Stimulated activated CD4-positive, alpha-beta T cell treated with anti-CD3 and anti-CD28 coated beads, Interleukin-15, amount 100 ng/mL, for 24 hours (primary cell): Measurements from ENCODE around the gene TECTB.

Experiments
- DNase-seq: peaks from one replicate; pipeline ENCODE4 v3.0.0-alpha.2; 2020

TECTB gene

DNA sequence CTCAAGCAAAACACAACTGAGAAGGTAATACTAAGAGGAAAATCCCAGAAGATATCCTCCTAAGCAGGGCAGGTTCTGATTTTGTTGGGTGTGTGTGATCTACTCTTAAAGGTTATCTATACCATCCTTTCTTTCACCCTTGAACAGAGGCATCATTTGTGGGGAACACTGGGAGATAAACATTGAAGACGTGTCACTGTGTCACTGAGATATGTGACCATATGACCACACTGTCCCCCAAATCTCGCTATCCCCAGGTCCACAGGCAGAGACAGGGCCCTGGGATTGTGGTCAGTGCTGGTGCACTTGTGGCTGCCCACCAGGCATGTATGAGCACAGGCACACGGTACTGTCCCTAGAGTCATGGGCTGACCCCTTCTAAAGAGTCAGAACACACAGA, 30.0 kb downstream of the TECTB start:
- no peak for DNase-seq

DNA sequence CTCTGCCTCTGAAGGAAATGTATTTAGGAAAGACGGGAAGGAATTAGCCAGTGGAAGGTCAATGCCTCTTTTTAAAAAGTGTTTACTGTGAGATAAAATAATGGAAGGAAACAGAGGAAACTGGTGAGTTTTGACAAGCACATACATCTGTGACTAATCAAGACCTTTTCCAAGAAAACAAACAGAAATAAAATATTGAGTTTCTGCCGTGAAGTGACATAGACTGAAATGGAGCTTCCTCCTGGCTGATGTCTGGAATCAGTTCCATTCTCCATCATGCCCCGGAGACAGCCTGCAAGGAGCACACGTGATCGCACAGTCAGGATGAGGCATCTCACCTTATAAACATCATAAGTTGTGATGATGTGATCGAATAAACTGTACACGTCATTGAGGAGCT, 30.7 kb downstream of the TECTB start:
- no peak for DNase-seq

DNA sequence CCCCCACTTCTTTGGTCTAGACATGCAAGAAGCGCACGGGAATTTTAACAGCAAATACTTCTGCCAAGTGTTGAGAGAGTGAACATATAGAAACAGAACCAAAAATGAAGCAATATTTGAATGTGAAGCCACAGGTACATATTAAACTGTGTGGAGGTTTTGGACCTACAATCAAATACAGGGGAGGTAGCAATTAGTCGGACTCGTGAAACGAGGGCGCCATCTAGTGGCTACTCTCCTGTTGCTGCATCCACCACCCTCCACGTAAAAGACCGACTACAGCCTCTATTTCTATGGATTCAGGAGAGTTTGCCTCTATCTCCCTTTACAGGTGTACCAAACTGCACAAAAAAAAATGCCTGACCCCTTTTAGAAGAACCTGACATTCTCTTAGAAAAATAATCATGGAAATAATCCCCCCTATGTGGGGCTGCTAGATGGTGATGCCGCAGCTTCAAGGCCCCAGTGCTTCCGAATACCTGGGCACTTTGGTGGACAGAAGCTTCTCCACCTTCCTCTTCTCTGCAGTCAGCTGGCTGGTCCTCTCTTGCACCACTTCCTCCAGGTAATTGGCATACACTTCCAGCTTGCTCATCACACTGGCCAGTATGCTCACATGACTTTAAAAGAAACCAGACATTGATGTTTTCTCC, 31.7 kb downstream of the TECTB start:
- peak; percentile 88 for DNase-seq

DNA sequence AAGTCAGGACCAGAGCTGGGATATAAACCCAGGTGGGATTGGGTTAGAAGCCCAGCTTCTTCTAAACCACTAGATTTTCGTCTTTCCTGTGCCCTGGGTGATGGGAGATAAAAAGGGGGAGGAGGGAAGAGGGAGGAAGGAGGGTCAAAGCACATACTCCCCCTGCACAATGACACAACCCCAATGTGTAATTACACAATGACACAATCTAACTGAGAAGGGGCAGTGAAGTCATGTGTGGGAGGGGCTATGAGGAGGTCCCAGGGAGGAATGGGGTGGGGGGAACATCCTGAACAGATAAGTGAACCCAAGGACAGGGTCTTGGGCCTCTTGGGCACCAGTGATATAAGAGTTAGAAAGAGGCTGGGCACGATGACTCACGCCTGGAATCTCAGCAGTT, 44.5 kb downstream of the TECTB start:
- DNase-seq = no peak

DNA sequence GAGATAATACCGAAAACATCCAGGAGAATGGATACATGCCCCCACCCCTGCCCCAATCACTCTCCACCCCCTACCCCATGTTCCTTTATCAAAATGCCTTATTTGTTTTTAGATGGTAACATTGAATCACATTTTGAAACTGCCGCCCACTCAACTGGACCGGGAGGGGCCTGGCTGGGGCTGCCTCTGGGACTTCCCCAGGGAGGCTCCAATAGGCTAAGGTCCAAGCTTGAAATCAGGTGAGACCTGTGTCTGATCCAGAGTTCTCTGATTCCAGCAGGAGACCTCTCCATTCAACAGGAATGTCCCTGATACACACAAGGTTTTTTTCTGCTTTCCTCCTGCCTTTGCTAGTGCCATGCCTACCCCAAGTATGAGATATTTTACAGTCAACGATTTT, 47.0 kb downstream of the TECTB start:
- no peak for DNase-seq

DNA sequence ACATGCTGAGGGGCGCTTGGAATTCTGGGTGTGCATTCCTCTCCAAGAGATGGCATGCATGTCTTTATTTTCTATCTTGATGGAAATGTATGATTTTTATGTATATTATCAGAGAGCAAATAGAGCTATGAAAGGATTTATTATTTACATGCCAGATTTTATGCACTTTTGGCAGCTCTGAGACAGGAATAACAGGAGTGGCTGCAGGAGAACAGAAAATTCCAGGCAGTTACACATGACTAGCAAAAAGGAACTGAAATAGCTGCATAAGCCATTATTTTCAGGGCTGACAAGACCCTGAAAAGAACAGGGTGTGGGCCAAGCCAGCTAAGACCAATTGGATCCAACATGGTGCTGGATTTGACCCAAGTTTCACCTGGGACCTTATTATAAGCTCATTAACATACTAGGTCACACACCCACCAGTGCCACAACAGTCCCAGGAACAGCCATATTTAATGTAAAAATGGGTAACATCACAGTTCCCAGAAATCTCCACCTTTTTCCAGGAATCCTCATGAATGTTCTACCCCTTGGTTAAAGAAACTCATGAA, 47.5 kb downstream of the TECTB start:
- no peak for DNase-seq

DNA sequence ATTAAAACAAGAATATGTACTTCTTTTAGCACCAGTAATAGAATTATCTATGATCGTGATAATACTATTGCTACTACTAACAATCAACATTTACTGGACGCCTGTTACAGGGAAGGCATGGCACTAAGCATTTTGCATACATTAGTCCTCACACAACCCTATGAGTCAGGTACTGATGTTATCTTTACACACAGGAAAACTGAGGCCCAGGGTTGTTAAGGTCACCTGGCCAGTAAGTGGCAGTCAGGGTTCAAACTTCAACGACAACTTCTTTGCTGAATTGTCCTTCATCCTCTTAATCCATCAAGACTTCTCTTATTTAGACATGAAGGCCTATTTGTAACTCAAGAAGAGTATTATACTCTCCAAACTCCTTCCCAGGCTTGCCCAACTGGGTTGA, 48.8 kb downstream of the TECTB start:
- no peak for DNase-seq

DNA sequence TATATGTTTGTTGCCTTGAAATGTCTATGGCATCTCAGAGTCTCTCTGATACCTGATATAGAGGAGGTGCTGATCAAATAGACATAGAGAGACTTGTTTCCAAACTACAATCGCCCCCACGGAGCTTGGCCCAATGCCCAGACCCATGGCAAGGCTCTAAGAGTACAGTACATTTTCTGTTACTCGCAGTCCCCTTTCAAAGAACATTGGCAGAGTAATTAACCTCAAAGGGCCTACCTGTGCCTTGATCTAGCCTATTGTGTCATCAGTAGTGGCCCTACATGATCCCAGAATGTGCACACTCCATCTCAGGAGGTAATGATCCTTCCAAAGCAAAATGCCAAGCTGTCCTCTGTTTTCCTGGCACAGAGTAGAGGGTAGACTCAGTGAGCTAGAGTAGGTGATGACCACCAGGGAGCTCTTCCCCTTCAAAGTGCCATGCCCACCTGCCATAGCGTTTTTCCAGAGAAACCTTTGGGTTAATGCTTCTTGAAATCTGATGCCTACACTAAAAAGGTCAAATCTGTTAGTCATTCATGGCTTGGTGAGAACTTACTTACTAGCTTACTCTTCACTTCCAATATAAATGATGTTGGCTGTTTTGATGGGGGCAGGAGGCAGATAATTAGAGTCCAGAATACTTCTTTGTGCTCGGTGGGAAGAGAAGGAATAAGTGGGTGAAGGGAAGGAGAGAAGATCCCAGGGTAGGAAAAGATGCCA, 49.5 kb downstream of the TECTB start:
- DNase-seq = no peak

DNA sequence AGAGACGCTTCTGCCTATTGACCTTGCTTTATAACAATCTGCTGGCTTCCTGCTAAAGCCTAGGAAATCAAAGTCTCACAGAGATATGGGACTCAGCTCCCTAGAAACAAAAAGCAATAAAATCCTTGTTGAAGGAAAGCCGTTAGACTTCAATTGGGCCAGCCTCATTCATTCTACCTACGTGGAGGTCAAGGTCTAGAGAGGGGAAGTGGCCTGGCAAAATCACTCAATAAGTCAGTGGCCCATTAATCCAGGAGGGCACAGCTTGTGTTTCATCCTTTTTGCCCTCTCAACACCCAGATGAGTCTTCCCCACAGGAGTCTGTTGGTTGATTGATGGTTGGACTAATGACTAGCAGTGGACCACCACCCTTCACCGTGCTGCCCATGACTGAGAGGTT, 50.3 kb downstream of the TECTB start:
- no peak for DNase-seq

DNA sequence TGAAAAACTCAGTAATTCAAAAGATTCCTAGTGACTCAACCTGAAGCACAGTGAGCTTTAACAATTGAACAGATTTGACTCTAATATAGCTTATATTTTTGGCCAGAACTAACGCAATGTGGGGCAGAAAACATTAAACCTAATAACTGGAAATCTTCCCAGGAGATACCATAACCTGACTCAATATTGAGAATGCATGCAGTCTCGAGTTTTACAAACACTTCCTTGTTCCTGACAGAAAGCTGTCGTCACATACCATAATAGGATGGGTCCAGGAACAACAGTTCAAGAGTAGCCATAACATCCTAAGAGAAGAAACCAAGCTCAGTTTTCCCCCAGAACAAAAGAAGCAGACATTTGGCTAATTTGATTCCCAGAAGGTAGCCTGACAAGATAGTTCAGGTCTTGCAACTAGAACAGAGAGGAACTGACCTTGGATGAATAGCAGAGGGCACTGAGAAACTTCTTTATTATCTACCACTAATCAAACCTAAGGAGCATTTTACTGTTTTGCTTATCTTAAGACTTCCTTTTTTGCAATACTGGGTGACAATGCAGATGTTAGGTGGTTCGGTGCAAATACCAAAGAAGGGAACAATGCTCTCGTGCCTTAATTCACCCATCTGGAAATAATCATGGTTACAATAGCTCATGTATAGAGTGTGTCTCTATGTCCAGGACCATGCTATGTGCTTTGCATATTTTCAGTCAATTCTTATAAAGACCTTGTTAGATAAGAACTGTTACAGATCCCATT, 52.1 kb downstream of the TECTB start:
- DNase-seq = no peak

DNA sequence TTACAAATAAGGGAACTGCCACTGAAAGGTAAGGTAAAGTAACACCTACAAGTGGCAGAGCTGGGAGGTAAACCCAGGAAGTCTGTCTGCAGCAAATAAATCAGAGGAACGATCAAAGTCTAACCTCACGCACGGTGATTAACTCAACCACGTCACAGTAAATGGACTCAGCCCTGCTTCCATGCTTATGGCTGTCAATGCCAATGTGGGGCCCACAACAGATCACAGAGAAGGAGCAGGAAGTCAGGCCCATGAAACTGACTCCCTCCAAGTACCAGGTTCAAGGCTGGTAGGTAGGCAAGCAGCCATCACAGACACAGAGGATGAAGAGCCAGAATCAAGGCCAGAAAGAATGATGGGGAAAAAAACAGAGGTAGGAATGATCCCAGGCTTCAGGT, 52.7 kb downstream of the TECTB start:
- no peak for DNase-seq

DNA sequence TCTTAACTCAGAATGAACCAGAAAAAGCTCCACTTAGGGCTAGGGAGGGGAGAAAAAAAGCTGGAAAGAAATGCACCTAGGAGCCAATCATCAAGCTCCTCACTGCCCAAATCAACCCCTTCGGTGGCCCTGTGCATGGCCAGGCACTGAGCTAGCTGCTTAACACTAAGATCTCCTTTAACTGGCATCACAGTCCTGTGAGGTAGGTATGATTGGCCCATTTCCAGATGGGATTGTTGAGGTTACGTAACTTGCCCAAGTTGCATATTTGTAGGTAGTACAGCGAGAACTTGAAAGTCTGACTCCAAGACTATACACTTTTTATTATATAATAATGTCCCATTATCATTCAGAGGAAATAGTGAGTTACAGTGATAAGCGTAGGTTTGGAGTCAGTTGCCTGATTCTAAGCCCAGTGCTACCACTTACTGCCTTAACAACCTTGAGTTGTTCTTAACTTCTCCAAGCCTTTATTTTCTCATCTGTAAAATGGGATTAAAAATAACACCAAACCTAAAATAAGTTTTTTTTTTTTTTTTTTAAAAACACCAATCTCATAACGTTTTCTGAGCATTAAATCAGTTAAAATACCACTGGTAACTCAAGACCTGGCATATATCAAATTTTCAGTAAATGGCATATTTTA, 53.5 kb downstream of the TECTB start:
- DNase-seq = no peak

DNA sequence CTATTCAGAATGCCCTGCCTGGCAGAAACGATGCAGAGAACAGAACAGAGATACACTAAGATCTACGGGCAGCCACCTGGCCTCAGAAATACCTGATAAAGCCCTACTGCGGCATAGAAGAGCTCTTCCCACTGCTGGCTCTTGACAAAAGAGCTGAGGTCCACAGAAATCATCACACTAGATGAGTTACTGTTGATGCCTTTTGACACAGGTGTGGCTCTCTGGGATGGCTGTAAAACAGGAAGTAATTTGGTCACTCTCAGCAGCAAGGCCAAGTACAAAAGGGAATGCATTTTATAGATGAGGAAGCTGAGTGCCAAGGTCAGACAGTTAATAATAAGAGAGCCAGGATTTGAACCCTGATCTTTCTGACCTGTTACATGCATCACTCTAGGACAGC, 55.8 kb downstream of the TECTB start:
- no peak for DNase-seq

DNA sequence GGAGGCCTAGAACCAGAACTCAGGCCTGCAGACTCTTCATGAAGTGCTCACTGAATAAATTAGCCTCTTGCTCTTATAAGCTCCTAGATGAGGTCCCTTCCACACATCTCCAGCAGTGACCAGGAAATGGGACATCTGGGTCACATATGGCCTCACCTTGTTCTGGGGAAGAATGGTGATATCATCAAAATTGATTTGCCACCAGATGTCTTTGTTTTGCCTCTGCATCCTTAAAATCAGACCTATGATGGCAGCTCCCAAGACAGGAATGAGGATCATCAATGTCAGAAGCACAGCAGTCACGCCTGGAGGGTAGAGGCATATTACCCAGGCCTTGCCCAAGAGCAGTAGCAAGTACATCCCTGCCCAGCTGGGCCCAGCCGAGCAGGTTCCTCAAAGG, 57.4 kb downstream of the TECTB start:
- DNase-seq = no peak

DNA sequence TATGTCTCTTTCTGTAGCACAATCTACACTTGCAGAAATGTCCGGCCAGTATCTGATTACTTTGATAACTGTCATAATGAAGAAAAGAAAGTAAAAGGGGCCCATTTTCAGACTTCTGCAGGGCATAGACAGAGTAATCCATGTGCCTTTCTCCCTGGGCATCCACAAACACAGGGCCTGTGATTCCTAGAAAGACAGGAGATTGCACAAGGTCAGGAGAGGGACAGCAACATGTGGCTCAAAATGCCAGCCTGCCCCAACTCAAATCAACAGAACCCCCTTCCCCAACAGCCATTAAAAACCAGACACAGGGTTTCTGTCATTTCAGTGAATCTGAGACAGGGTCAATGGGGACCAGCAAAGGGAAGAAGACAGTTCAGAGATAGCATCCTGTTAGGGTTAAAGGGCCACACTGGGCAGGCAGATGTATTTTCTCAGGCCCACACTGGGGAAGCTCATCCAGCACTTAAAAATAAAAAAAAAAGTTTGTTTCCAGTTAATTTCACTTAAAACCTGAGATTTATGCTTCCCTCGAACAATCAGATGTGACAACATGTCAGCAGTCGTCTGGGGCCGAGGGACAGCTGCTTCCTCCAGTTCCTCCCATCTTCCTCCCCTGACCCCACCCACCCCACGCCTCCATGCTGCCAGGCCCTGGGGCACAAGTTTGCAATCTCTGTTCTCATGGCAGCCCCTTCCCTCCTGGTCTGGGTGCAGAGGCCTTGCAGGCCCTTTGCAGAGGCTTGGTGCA, 60.0 kb downstream of the TECTB start:
- DNase-seq = no peak

DNA sequence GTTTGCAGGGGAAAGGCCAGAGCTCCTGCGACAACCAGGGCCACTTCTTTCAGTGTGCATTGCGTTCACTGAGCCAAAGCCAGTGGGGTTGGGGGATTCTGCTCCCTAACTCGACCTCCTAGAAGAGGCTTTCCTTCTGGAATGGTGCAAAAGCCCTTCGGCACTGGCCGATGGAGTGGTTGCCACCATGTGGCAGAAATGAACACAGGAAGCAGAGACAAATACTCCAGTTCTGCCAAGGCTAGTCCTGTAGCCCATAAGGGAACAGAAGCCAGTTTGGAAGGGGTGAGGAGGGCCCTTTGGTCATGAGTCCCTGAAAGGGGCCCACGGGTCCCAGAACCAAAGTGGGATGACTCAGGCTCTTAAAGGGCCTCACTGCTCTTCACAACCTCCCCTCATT, 61.1 kb downstream of the TECTB start:
- no peak for DNase-seq

DNA sequence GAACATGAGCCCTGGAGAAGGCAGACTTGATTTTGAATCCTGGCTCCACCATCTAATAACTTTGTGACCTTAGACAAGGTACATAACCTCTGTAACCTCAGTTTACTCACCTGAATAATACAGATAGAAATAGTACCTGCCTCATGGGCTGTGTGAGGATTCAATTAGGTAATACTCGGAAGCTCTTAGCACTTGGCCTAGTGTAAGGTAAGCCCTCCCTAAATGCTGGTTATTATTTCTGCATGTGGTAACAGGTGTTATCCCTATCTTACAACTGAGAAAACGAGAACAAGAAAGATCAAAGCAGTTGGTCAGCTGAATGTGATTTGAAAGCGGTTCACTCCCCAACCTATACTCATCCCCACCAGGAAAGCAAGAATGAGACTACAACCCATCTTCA, 62.0 kb downstream of the TECTB start:
- DNase-seq = no peak

DNA sequence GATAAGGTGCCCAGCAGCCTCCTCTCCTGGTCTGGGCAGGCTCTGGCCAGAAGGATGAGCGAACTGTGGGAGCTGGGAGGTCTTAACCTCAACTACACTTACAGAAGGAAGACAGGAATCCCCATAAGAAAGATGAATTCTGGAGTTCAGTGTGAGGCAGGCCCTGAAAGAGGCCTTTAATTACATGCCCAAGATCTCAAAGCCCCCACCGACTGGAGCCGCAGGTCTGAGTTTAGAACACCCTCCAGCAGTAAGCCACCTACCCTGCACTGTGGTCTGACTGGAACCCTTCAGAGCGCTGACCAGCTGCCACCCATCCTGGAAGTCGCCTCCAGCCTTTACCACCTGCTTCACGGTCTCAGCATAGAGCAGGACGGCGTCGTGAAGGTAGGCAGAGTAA, 62.5 kb downstream of the TECTB start:
- no peak for DNase-seq

DNA sequence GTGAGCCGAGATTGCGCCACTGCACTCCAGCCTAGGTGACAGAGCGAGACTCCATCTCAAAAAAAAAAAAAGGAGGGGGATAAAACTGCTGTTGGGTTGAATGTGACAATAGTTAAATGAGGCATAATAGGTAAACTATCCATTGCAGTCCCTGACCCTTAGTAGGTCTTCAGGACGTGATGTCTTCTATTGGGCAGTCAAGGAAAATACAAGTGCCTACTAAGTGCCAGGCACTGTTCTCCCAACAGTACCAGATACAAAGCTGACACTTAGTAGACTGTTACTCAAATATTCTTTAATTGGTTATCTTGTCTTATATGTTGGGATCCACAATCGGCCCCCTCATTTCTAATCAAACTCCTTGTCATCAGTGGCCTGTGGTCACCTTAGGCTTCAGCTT, 63.6 kb downstream of the TECTB start:
- DNase-seq = no peak

DNA sequence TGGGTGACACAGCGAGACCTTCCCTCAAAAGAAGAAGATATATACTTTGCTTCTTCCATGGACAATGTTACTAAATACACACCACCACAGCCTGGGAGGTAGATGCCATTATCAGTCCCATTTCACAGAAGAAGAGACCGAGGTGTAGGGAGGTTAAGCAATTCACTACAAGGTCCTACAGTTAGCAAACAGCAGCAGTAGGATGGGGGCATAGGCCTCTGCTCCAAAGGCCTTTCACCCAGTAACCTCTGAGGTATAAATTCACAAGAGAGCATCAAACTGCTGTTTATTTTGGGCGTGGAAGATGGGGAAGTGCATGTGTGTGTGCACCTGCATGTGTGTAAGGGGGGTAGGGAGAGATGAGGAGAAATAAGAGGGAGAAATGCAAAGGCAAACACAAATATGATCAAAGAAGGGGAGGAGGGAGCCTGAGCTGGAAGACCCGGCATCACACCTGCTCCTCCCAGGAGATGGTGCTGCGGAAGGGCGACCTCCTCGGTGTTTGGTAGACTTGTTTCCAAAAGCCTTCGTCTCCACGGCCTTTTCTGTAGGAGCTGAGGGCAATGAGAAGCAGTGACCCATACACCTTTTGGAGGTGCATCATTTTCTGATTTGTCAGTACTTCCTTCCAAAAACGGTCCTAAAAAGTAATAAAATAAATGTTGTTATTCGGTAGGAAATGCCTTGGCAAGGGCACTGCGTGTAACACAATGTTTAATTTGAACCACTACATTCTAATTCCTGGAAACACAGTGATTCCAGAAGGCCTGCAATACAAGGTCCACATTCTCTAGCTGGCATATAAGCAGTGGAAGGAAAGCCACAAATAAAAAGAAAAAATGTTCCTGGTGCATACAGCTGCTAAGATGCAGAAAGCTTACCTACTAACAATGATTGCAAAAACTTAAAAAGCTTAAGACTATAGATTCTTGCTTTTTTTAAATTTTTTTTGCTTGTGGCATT, 64.8 kb downstream of the TECTB start:
- no peak for DNase-seq

DNA sequence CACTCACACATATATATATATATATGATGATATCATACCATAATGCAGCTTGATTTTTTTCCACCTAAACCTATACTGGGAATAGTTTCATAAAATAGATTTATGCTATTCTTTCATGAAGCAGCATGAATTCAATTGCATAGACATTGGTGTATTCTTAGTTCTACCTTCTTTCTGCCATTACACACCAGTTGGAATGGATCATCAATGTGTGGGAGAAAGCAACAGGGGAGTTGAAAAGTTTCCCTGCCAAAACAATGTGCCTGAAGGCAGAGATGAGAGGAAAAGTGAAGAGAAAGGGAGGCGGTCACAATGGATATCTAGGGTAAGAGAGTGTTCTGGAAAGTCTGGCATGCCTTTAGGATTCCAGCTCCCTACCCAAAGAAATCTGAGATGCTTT, 65.6 kb downstream of the TECTB start:
- DNase-seq = no peak
